ENCODE data around the gene HNRNPR. TPM values are rescaled to one million over a fixed set of nuclear protein-coding genes. Genes with fewer than 3 reads are reported as not detected.

HNRNPR gene
- polyA plus RNA-seq, 3 donors, result 58.5 to 112 (median 82.9) TPM

DNA sequence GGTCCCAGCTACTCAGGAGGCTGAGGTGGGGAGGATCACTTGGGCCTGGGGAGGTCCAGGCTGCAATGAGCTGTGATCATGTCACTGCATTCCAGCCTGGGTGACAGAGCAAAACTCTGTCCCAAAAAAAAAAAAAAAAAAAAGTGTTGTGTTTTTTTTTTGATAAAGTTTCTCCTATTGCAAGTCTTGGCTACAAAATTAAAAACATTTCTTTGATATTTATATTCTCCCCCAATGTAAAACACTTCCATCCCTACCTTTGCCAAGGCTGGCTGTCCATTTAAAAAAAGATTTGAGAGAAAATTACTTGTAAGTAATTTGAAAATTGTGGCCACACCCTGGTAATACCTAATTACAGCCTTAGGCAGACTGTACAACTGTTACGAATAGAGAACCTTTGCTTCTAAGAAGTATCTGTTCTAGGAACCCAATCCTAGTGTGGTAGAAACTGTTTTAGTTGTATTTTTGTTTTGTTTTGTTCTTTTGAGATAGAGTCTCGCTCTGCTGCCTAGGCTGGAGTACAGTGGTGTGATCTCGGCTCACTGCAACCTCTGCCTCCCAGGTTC lies 14.3 kb upstream of the HNRNPR start:
- H3K36me3 Mint-ChIP-seq, result peaks cover 28 to 29% of the 10 kb centered on the region in 2 donors

GRCh38 chr1:23357138-23357908 lies 13.2 kb upstream of the HNRNPR start:
- peaks cover 26 to 45% (median 38%) of the 10 kb centered on the region in 7 donors for H3K9me3 Mint-ChIP-seq
- Histone ChIP-seq H3K4me1 (ENCODE audit: control insufficient read depth in 1 of 2, insufficient read depth in 2 of 2, low read length in 2 of 2) (no peaks in the 10 kb centered on the region), H2AFZ (ENCODE audit: insufficient read depth, low read depth, low read length, poor library complexity, severe bottlenecking) (no peak overlapping the region), H3K27me3 (ENCODE audit: control insufficient read depth in 2 of 2, insufficient read depth in 2 of 2, low read length in 2 of 2) (no peaks in the 10 kb centered on the region), H3K36me3 (replicated peaks in 1 of 2; ENCODE audit: control insufficient read depth in 1 of 2, insufficient read depth in 2 of 2, low read length in 2 of 2) (peaks cover 2 to 24% of the 10 kb centered on the region in 2 donors), H3K79me2 (ENCODE audit: insufficient read depth, low read length) (no peaks in the 10 kb centered on the region), H4K20me1 (ENCODE audit: insufficient read depth, low read length) (no peaks in the 10 kb centered on the region), H3K27ac (ENCODE audit: low read depth in 1 of 2, low read length in 2 of 2) (no peak overlapping the region), H3K9me3 (replicated peaks in 1 of 2; ENCODE audit: control insufficient read depth in 1 of 2, insufficient read depth in 1 of 2, low read length in 2 of 2) (peaks cover 27 to 40% of the 10 kb centered on the region in 2 donors), H3K9ac (ENCODE audit: insufficient read depth, low read length, poor library complexity, severe bottlenecking) (no peak overlapping the region), H3K4me2 (replicated peaks; ENCODE audit: extremely low read depth, low read length, poor library complexity, severe bottlenecking) (no peak overlapping the region), H3K4me3 (replicated peaks in 1 of 3; ENCODE audit: low read depth in 2 of 3, low read length in 3 of 3) (no peak overlapping the region)
- H3K36me3 Mint-ChIP-seq, result peaks cover 19 to 20% of the 10 kb centered on the region in 2 donors
- intact Hi-C loops (cut with micrococcal nuclease), result no loop called here
- DNase-seq, result no peak
- WGBS (ENCODE audit: insufficient coverage), result 90% methylated on average over 2 of the region's 3 CpGs
- H3K4me1 Mint-ChIP-seq, result peaks cover 3% of the 10 kb centered on the region
- no peak overlapping the region for H3K4me3 Mint-ChIP-seq
- no peak overlapping the region for H3K27ac Mint-ChIP-seq
- H3K27me3 Mint-ChIP-seq (ENCODE audit: low read depth in 3 of 3), result peaks cover 0 to 4% (median 1%) of the 10 kb centered on the region in 3 donors
- TF ChIP-seq CTCF (IDR thresholded peaks at IDR 0.05), result no peak

More for the DNA sequence above, 14.3 kb upstream of the HNRNPR start:
- intact Hi-C loops (cut with micrococcal nuclease), result no loop called here
- Histone ChIP-seq H3K27me3 (ENCODE audit: control insufficient read depth in 2 of 2, insufficient read depth in 2 of 2, low read length in 2 of 2) (no peaks in the 10 kb centered on the region), H3K79me2 (ENCODE audit: insufficient read depth, low read length) (no peaks in the 10 kb centered on the region), H3K4me2 (replicated peaks; ENCODE audit: extremely low read depth, low read length, poor library complexity, severe bottlenecking) (no peak overlapping the region), H3K9ac (ENCODE audit: insufficient read depth, low read length, poor library complexity, severe bottlenecking) (no peak overlapping the region), H4K20me1 (ENCODE audit: insufficient read depth, low read length) (no peaks in the 10 kb centered on the region), H3K27ac (ENCODE audit: low read depth in 1 of 2, low read length in 2 of 2) (no peak overlapping the region), H3K36me3 (replicated peaks in 1 of 2; ENCODE audit: control insufficient read depth in 1 of 2, insufficient read depth in 2 of 2, low read length in 2 of 2) (peaks cover 9 to 35% of the 10 kb centered on the region in 2 donors), H3K9me3 (replicated peaks in 1 of 2; ENCODE audit: control insufficient read depth in 1 of 2, insufficient read depth in 1 of 2, low read length in 2 of 2) (peaks cover 37 to 51% of the 10 kb centered on the region in 2 donors), H3K4me1 (ENCODE audit: control insufficient read depth in 1 of 2, insufficient read depth in 2 of 2, low read length in 2 of 2) (no peaks in the 10 kb centered on the region), H2AFZ (ENCODE audit: insufficient read depth, low read depth, low read length, poor library complexity, severe bottlenecking) (no peak overlapping the region), H3K4me3 (replicated peaks in 1 of 3; ENCODE audit: low read depth in 2 of 3, low read length in 3 of 3) (no peak overlapping the region)
- H3K4me3 Mint-ChIP-seq, result no peak overlapping the region
- H3K27ac Mint-ChIP-seq, result no peak overlapping the region
- DNase-seq, result no peak
- H3K27me3 Mint-ChIP-seq (ENCODE audit: low read depth in 3 of 3), result peaks cover 0 to 4% (median 1%) of the 10 kb centered on the region in 3 donors
- no peak for TF ChIP-seq CTCF (IDR thresholded peaks at IDR 0.05)
- H3K4me1 Mint-ChIP-seq, result peaks cover 3% of the 10 kb centered on the region
- peaks cover 35 to 56% (median 49%) of the 10 kb centered on the region in 7 donors for H3K9me3 Mint-ChIP-seq
- WGBS (ENCODE audit: insufficient coverage), result 93% methylated on average over 3 of the region's 3 CpGs
